NCI-H2029 treated with DMSO at 0.1 percent for 48 hours (cell line): ENCODE results near the gene GPC6.
"Not testable (repeated sequence)": the region's sequence is repeated elsewhere in the genome, so short reads cannot be mapped to it uniquely, and the experiment has no call there.

Experiments used
- DNase-seq: peaks from one replicate; lab custom pipeline; 2025; lab: John Stamatoyannopoulos, UW

The GPC6 gene

DNA sequence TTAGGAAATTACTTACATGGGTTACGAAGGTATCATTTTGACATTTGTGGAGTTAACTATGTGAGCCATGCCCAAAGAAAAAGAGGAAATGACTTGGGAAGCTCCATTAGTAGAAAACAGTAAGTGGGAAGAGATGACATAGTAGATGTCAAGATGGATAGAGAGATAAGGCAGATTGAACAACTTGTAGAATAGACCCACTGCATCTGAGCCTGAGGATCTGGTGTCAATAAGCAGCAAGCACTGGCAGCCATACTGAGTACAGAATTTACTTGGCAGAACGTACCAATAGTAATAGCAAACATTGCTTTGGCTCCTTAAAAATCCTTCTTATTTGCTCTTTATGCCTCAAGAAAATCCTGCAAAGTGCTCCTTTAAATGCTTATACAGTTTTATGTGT is 203.8 kb downstream of the GPC6 start:
- no peak for DNase-seq

DNA sequence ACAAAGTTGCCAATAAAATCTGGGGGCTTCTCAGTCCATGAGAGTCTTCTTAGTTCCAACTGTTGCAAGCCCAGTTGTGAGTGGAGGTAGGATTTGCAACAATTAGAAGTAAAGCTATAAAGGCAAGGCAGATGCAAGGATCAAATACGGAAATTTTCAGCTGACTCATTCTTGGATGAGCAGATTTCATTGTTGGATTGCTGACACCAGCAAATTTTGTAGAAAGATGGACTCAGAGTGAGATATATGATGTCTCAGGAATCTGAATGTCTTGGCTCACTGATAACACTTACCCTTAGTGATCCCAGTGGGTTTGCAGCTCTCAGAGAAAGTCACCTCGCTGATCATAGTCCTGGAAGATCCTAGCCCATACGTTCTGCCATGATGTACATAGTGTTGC is 209.0 kb downstream of the GPC6 start:
- DNase-seq: no peak

DNA sequence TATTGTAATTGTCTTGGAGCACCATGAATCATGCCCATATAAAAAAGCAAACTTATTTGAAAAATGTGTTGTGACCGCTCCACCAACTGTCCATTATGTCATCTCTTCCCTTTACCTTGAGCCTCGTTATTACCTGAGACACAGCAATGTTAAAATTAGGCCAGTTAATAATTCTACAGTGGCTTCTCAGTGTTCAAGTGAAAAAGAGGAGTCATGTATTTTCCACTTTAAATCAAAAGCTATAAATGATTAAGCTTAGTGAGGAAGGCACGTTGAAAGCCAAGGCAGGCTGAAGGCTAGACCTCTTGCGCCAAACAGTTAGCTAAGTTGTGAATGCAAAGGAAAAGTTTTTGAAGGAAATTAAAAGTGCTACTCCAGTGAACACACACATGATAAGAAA is 210.5 kb downstream of the GPC6 start:
- no peak for DNase-seq

- no peak for DNase-seq
Measured at GRCh38 chr13:93446238-93446637, 219.6 kb downstream of the GPC6 start.

- no peak for DNase-seq
Measured at GRCh38 chr13:93450191-93450621, 223.6 kb downstream of the GPC6 start.

GRCh38 chr13:93450761-93451160 is 224.2 kb downstream of the GPC6 start:
- DNase-seq: no peak

- not testable (repeated sequence) for DNase-seq
Measured at GRCh38 chr13:93454676-93455235, 228.1 kb downstream of the GPC6 start.

DNA sequence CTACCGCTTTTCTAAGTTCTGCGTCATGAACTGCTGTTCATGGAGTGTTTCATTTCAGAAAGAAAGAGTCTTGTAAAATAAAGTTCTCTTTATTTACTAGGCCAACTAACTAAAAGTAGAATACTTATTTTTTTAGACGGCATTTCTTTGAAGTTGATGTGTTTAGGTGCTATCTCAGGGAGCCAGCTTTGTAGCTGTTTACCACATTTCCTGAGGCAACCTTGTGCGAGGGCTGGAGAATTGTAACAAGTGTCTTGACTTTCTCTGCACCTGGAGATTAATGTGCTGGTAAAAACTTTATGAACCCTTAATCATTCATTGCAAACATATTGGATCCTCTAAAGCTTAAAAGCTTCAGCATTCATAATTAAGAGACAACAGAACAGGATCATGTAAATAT is 229.3 kb downstream of the GPC6 start:
- DNase-seq: no peak

- DNase-seq: no peak
Measured at GRCh38 chr13:93460005-93460404, 233.4 kb downstream of the GPC6 start.

DNA sequence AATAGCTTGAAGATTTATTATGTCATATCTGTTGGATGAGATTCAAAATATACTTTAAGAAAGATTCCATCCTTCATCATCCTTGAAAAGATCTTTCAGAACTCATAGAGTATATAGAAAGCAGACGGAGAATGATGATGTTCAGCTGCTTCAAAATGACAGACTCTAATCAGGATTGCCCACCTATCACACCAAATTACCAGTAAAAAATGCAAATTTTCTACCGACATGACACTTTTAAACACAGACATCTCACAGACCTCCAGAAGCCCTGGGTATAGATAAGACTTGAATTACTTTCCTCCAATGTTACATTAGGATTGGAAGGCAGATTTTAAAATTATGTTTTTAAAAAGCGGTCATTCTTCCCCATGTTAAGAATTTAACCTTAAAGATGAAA is 235.5 kb downstream of the GPC6 start:
- DNase-seq: no peak

- no peak for DNase-seq
Measured at GRCh38 chr13:93466502-93467036, 240.0 kb downstream of the GPC6 start.

GRCh38 chr13:93467175-93467574 is 240.6 kb downstream of the GPC6 start:
- no peak for DNase-seq

DNA sequence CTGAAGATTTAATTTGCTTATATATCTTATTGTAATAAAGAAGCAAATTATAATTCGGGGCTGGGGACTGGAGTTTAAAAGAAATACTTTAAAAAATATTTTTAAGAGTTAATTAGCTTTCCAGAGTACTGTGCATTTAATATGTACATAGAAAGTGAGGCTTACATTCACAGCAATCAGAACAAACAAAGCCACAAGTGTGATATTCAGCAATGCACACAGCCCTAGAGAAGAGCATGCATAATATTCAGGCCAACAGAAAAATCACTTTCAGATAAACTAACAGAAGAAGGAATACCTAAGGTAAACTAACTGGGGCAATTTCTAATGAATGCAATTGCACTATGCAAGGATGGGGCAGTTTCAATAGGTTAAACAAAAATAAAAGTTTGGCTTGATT is 241.8 kb downstream of the GPC6 start:
- DNase-seq: no peak

- DNase-seq: no peak
Measured at GRCh38 chr13:93472296-93472695, 245.7 kb downstream of the GPC6 start.

DNA sequence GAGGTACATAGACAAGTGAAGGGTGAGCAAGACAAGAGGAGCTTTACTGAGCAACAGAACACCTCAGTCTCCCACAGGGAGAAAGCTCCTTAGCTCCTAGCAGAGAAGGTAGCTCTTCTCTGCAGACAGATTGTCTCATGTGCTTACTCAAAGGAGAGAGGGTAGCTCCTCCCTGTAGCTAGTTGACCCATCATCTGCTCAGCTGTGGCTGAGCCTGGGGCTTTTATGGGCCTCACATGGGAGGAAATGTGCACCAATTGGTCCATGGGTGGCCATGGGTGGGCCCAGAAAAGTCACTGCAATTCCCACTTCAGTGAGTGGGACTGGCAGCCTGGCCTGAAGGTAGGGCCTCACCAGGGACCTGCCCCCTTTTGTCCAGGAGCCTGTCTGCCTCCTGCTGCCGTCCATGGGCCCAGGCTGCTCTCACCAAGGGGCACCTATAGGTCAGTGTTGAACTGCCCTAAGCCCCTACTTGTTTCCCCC is 246.2 kb downstream of the GPC6 start:
- DNase-seq: no peak

- no peak for DNase-seq
Measured at GRCh38 chr13:93473441-93474270, 247.0 kb downstream of the GPC6 start.

DNA sequence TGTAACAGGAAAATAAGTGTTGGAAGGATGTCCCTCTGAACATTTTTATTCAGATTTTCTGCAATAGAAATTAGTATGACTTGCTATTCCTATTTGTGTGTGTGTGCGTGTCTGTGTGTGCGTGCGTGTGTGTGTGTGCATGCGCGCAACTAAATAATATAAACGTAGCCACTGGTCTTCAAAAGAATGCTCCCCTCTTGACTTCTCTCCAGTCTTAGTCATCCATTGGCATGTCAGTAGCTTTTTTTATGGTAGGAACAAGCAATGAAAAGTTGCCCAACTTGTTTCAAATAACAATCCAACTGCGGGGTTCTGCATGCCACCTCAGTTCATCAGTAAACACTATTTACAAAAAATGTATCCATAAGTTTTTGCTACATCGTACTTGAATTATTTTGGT is 249.6 kb downstream of the GPC6 start:
- DNase-seq: no peak

GRCh38 chr13:93477238-93477637 is 250.6 kb downstream of the GPC6 start:
- DNase-seq: no peak

- no peak for DNase-seq
Measured at GRCh38 chr13:93480553-93481106, 254.0 kb downstream of the GPC6 start.

DNA sequence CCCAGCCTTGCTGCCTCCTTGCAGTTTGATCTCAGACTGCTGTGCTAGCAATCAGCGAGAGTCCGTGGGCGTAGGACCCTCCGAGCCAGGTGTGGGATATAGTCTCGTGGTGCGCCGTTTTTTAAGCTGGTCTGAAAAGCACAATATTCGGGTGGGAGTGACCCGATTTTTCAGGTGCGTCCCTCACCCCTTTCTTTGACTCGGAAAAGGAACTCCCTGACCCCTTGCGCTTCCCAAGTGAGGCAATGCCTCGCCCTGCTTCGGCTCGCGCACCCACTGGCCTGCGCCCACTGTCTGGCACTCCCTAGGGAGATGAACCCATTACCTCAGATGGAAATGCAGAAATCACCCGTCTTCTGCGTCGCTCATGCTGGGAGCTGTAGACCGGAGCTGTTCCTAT is 269.5 kb downstream of the GPC6 start:
- not testable (repeated sequence) for DNase-seq

DNA sequence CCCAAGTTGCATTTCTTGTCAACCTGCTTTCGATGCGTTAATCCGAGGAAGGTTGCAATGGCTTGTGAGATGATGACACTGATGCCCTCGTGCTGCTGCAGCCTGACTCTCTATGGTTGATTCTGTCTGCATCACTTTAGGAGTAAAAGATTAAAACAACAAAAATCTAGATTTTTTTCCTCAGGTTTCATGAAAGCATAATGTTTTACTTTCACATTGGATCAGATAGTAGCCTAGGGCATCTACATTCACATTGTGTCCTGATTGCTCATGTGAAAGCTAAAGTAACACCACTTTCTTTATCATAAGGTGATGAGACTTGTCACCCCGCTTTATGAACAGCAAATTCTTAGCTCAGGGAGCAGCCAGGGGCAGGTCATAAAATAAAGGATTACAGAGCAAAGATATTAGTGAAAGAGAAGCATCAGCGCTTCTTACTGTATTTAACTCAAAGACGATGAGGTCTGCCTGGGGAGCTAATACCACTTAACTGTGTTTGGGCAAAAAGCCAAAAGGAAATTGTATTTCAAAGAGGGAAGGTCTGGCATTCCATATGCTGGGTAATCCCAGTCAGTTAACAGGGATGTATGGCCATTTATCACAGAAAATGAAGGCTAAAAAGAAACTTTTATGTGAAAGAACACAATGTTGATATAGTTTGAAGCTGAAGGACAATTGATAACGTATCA is 270.5 kb downstream of the GPC6 start:
- DNase-seq: peak; percentile 64

- no peak for DNase-seq
Measured at GRCh38 chr13:93499991-93500390, 273.4 kb downstream of the GPC6 start.
